Colonic mucosa (tissue), 4 donors: ENCODE data around the gene TYMP. TPM values are rescaled to one million over a fixed set of nuclear protein-coding genes. Genes with fewer than 3 reads are reported as not detected.

Experiments
- DNase-seq: peaks from one replicate; pipeline ENCODE4 v3.0.0-alpha.2; 2020
- H3K27ac ChIP-seq: fragments of 200-600 bp; one replicate; pipeline ENCODE4 v1.8.0; 2021
- H3K27me3 ChIP-seq: fragments of 200-600 bp; one replicate; pipeline ENCODE4 v1.8.0; 2021
- H3K36me3 ChIP-seq: fragments of 200-600 bp; one replicate; pipeline ENCODE4 v1.8.0; 2021
- H3K4me1 ChIP-seq: fragments of 200-600 bp; one replicate; pipeline ENCODE4 v1.8.0; 2021; ENCODE audit warnings: mild to moderate bottlenecking
- H3K4me3 ChIP-seq: fragments of 200-600 bp; one replicate; pipeline ENCODE4 v1.8.0; 2021
- H3K9ac ChIP-seq, 2 donors: one replicate each; pipeline ENCODE4 v1.7.0; 2013; ENCODE audit warnings: control low read depth in 2 of 2, low read depth in 2 of 2, low read length in 2 of 2
- H3K9me3 ChIP-seq: fragments of 200-600 bp; one replicate; pipeline ENCODE4 v1.8.0; 2021
- CTCF ChIP-seq: fragments of 200-600 bp; IDR thresholded peaks from one replicate; pipeline ENCODE4 v1.8.0; 2022; ENCODE audit warnings: antibody characterized with exemption, mild to moderate bottlenecking
- intact Hi-C: fragments of 100-400 bp; cut with DNase I; formaldehyde crosslinking; loops from one replicate; pipeline ENCODE4 v1.14.1; 2022
- total RNA-seq, 2 donors: library from RNA; stranded (reverse); fragmentation: NEBNext Ultra II Directional in 1 of 2; extraction: Animal tissue kit (Norgen Biotek cat#: 25700) in 1 of 2; gene quantifications; one replicate each; pipeline ENCODE4 v1.2.1, GENCODE V29; 2021
- donor health status: healthy.
- donor health status: DM: no; HTN: no; CAD: no.
- donor health status: DM: no; HTN: no; CAD: no.

The TYMP gene
- total RNA-seq, 2 donors from 2014 or later: 22.6 to 28.0 TPM

GRCh38 chr22:50513175-50513574 lies 16.6 kb downstream of the TYMP start:
- Histone ChIP-seq H3K9me3 (no peaks in the 10 kb centered on the region), H3K27ac (no peak overlapping the region), H3K4me3 (no peak overlapping the region), H3K27me3 (no peaks in the 10 kb centered on the region), H3K4me1 (peaks cover 5% of the 10 kb centered on the region), H3K9ac (no peak overlapping the region), H3K36me3 (peaks cover 2% of the 10 kb centered on the region)
- no peak for DNase-seq
- intact Hi-C loops: no loop called here
- TF ChIP-seq CTCF: no peak

GRCh38 chr22:50508897-50509296 lies 20.9 kb downstream of the TYMP start:
- peak overlapping the region; percentile 72 to 75 for H3K9ac ChIP-seq
- H3K9me3 ChIP-seq: no peaks in the 10 kb centered on the region
- peak overlapping the region; percentile 74 for H3K4me3 ChIP-seq
- peaks cover 9% of the 10 kb centered on the region for H3K36me3 ChIP-seq
- no peak for TF ChIP-seq CTCF
- DNase-seq: no peak
- no peaks in the 10 kb centered on the region for H3K27me3 ChIP-seq
- H3K27ac ChIP-seq: peak overlapping the region; percentile 72
- H3K4me1 ChIP-seq: peaks cover 16% of the 10 kb centered on the region
- intact Hi-C loops: loop anchor here (10.0 kb wide), 1 partner anchor 254 kb away; the partner anchor contains the start of gene HDAC10

GRCh38 chr22:50507991-50508884 lies 21.6 kb downstream of the TYMP start, which contains the start of gene NCAPH2:
Gene NCAPH2 (plus strand): TSS chr22:50508224. CDS start chr22:50508338, 114 bp downstream.
- peak within 1 kb of the TSS; percentile 74 for H3K4me3 ChIP-seq
- intact Hi-C loops: loop anchor here (10.0 kb wide), 1 partner anchor 253 kb away; the partner anchor contains the start of gene HDAC10
- no peaks in the 10 kb centered on the region for H3K27me3 ChIP-seq
- peak within 1 kb of the TSS; percentile 91 to 95 for H3K9ac ChIP-seq
- peaks cover 9% of the 10 kb centered on the region for H3K36me3 ChIP-seq
- H3K9me3 ChIP-seq: no peaks in the 10 kb centered on the region
- peak within 1 kb of the TSS; percentile 72 for H3K27ac ChIP-seq
- H3K4me1 ChIP-seq: peaks cover 16% of the 10 kb centered on the region
- peak; percentile 97 for DNase-seq
- TF ChIP-seq CTCF: no peak

GRCh38 chr22:50507421-50507990 lies 22.3 kb downstream of the TYMP start, which contains the start of gene LMF2:
Gene LMF2 (minus strand): TSS chr22:50507702. CDS start chr22:50507675, 27 bp downstream.
- intact Hi-C loops: loop anchor here (10.0 kb wide), 1 partner anchor 253 kb away; the partner anchor contains the start of gene HDAC10

More at GRCh38 chr22:50507421-50507990, 22.3 kb downstream of the TYMP start, which contains the start of gene LMF2:
- Histone ChIP-seq H3K36me3 (peaks cover 9% of the 10 kb centered on the region), H3K4me1 (peaks cover 16% of the 10 kb centered on the region), H3K9me3 (no peaks in the 10 kb centered on the region), H3K27me3 (no peaks in the 10 kb centered on the region), H3K27ac (peak within 1 kb of the TSS; percentile 72), H3K4me3 (peak within 1 kb of the TSS; percentile 74), H3K9ac (peak within 1 kb of the TSS; percentile 91 to 95)
- peak; percentile 90 for DNase-seq
- TF ChIP-seq CTCF: no peak
